Natural killer cell (primary cell): ENCODE results near the gene CLEC16A. TPM values are rescaled to one million over a fixed set of nuclear protein-coding genes. Genes with fewer than 3 reads are reported as not detected.

Experiments
- ATAC-seq, 3 donors: fragments of 150-1000 bp in 2 of 3; fragments of 200-7000 bp in 1 of 3; cut with Tn5 transposase; 1 replicate in 1 of 3; 2 replicates in 2 of 3; pipeline ENCODE4 v1.10.0; 2021; ENCODE audit warnings: mild to moderate bottlenecking in 2 of 3, moderate library complexity in 2 of 3
- DNase-seq, 2 donors: peaks; one replicate each; pipeline versions ENCODE4 v3.0.0 to v3.0.0-alpha.2; 2013 to 2021; ENCODE audit warnings: mixed read lengths in 1 of 2
- H3K27ac ChIP-seq: one replicate; pipeline ENCODE4 v1.5.1; 2013; ENCODE audit warnings: mild to moderate bottlenecking, low read length
- H3K27me3 ChIP-seq: one replicate; pipeline ENCODE4 v1.6.1; 2013; ENCODE audit warnings: low read length; ENCODE audit not compliant: control insufficient read depth, insufficient read depth
- H3K36me3 ChIP-seq: one replicate; pipeline ENCODE4 v1.6.1; 2013; ENCODE audit warnings: low read length; ENCODE audit not compliant: control insufficient read depth, insufficient read depth
- H3K4me1 ChIP-seq: one replicate; pipeline ENCODE4 v1.6.1; 2013; ENCODE audit warnings: low read length; ENCODE audit not compliant: control insufficient read depth, insufficient read depth
- H3K4me3 ChIP-seq: one replicate; pipeline ENCODE4 v1.5.1; 2013; ENCODE audit warnings: low read length
- H3K9me3 ChIP-seq: one replicate; pipeline ENCODE4 v1.6.1; 2013; ENCODE audit warnings: low read length; ENCODE audit not compliant: control insufficient read depth, insufficient read depth
- H3K27ac Mint-ChIP-seq, 2 donors: one replicate each; pipeline ENCODE4 v1.8.0; 2022; ENCODE audit warnings: mild to moderate bottlenecking in 2 of 2, mixed read lengths in 2 of 2, moderate library complexity in 1 of 2
- H3K27me3 Mint-ChIP-seq, 2 donors: one replicate each; pipeline ENCODE4 v1.8.0; 2022; ENCODE audit warnings: low read depth in 2 of 2, mixed read lengths in 2 of 2
- H3K36me3 Mint-ChIP-seq: one replicate; pipeline ENCODE4 v1.8.0; 2022; ENCODE audit warnings: mixed read lengths
- H3K4me1 Mint-ChIP-seq, 2 donors: one replicate each; pipeline ENCODE4 v1.8.0; 2022; ENCODE audit warnings: mixed read lengths in 2 of 2
- H3K4me3 Mint-ChIP-seq: one replicate; pipeline ENCODE4 v1.8.0; 2022; ENCODE audit warnings: mild to moderate bottlenecking, moderate library complexity, mixed read lengths
- H3K9me3 Mint-ChIP-seq, 2 donors: one replicate each; pipeline ENCODE4 v1.8.0; 2022; ENCODE audit warnings: mixed read lengths in 2 of 2
- CTCF ChIP-seq: fragments of 200-600 bp; IDR thresholded peaks from one replicate; pipeline ENCODE4 v1.8.0; 2022; ENCODE audit warnings: antibody characterized with exemption
- WGBS: methylation state at CpG from one replicate; pipeline ENCODE4 v1.1.7; 2013; ENCODE audit warnings: missing lambda C conversion rate; ENCODE audit not compliant: insufficient coverage; 5-methylcytosine and 5-hydroxymethylcytosine counted together
- intact Hi-C: fragments of 100-400 bp; cut with micrococcal nuclease; formaldehyde crosslinking; loops from one replicate; pipeline ENCODE4 v1.14.2; 2022
- total RNA-seq, 4 donors: library from RNA; stranded (reverse); fragments of 120-200 nt in 1 of 4; gene quantifications; one replicate each; pipeline versions ENCODE4 v1.2.3 to v1.2.4, GENCODE V29; 2013 to 2022

Gene CLEC16A
- total RNA-seq, 3 donors from 2014 or later (not counting 1 experiment from before 2014, with no cell fraction given): 35.9 to 50.5 (median 37.4) TPM

GRCh38 chr16:11082860-11083388 is 138.6 kb downstream of the CLEC16A start:
- DNase-seq (no peak), ATAC-seq (no peak)
- WGBS: 91% methylated on average over 1 of the region's 2 CpGs
- peaks cover 19% of the 10 kb centered on the region for H3K4me1 ChIP-seq
- Mint-ChIP-seq H3K27me3 (no peaks in the 10 kb centered on the region), H3K4me3 (no peak overlapping the region), H3K27ac (no peak overlapping the region), H3K4me1 (peaks cover 12 to 16% of the 10 kb centered on the region in 2 donors), H3K36me3 (no peaks in the 10 kb centered on the region), H3K9me3 (no peaks in the 10 kb centered on the region)
- H3K27ac ChIP-seq: no peak overlapping the region
- H3K4me3 ChIP-seq: no peak overlapping the region
- intact Hi-C loops: no loop called here
- no peaks in the 10 kb centered on the region for H3K9me3 ChIP-seq
- no peak for TF ChIP-seq CTCF
- no peaks in the 10 kb centered on the region for H3K36me3 ChIP-seq
- H3K27me3 ChIP-seq: no peaks in the 10 kb centered on the region

- Histone ChIP-seq H3K9me3 (no peaks in the 10 kb centered on the region), H3K4me3 (no peak overlapping the region), H3K27me3 (no peaks in the 10 kb centered on the region), H3K36me3 (no peaks in the 10 kb centered on the region), H3K4me1 (peaks cover 18% of the 10 kb centered on the region), H3K27ac (no peak overlapping the region)
- DNase-seq: no peak
- intact Hi-C loops: no loop called here
- H3K4me3 Mint-ChIP-seq: no peak overlapping the region
- WGBS: 93% methylated on average over 11 of the region's 11 CpGs
- no peaks in the 10 kb centered on the region for H3K9me3 Mint-ChIP-seq
- no peak overlapping the region for H3K27ac Mint-ChIP-seq
- TF ChIP-seq CTCF: no peak
- H3K4me1 Mint-ChIP-seq: peaks cover 3 to 16% of the 10 kb centered on the region in 2 donors
- H3K27me3 Mint-ChIP-seq: no peaks in the 10 kb centered on the region
- H3K36me3 Mint-ChIP-seq: no peaks in the 10 kb centered on the region
- no peak for ATAC-seq
Observed at GRCh38 chr16:11084484-11084875, 140.1 kb downstream of the CLEC16A start.

- ATAC-seq: no peak
- Histone ChIP-seq H3K27ac (no peak overlapping the region), H3K4me3 (no peak overlapping the region), H3K4me1 (peaks cover 18% of the 10 kb centered on the region), H3K9me3 (no peaks in the 10 kb centered on the region), H3K27me3 (no peaks in the 10 kb centered on the region), H3K36me3 (no peaks in the 10 kb centered on the region)
- no peak overlapping the region for H3K4me3 Mint-ChIP-seq
- no peak for DNase-seq
- no peaks in the 10 kb centered on the region for H3K27me3 Mint-ChIP-seq
- intact Hi-C loops: no loop called here
- peaks cover 0 to 16% of the 10 kb centered on the region in 2 donors for H3K4me1 Mint-ChIP-seq
- no peaks in the 10 kb centered on the region for H3K36me3 Mint-ChIP-seq
- TF ChIP-seq CTCF: no peak
- no peak overlapping the region for H3K27ac Mint-ChIP-seq
- WGBS: 95% methylated on average over 15 of the region's 15 CpGs
- H3K9me3 Mint-ChIP-seq: no peaks in the 10 kb centered on the region
Observed at GRCh38 chr16:11084876-11085485, 140.6 kb downstream of the CLEC16A start.

- Mint-ChIP-seq H3K4me3 (no peak overlapping the region), H3K9me3 (no peaks in the 10 kb centered on the region), H3K27me3 (no peaks in the 10 kb centered on the region), H3K36me3 (no peaks in the 10 kb centered on the region), H3K27ac (no peak overlapping the region), H3K4me1 (peaks cover 0 to 12% of the 10 kb centered on the region in 2 donors)
- peaks cover 18% of the 10 kb centered on the region for H3K4me1 ChIP-seq
- intact Hi-C loops: no loop called here
- no peak for ATAC-seq
- WGBS: 97% methylated on average over 4 of the region's 5 CpGs
- no peak overlapping the region for H3K4me3 ChIP-seq
- no peaks in the 10 kb centered on the region for H3K36me3 ChIP-seq
- no peak for TF ChIP-seq CTCF
- H3K27me3 ChIP-seq: no peaks in the 10 kb centered on the region
- H3K27ac ChIP-seq: no peak overlapping the region
- DNase-seq: no peak
- no peaks in the 10 kb centered on the region for H3K9me3 ChIP-seq
Observed at GRCh38 chr16:11085916-11086315, 141.6 kb downstream of the CLEC16A start.
